Stimulated activated CD4-positive, alpha-beta T cell treated with anti-CD3 and anti-CD28 coated beads, Interleukin-15, amount 100 ng/mL, for 24 hours (primary cell): ENCODE measurements around the gene ZNF778.
A peak's percentile ranks its signal among the peaks of the same experiment; 100 is the strongest.

Experiments
- DNase-seq: peaks from one replicate; pipeline ENCODE4 v3.0.0-alpha.2; 2020

Gene ZNF778

GRCh38 chr16:89194340-89195311, 22.9 kb upstream of the ZNF778 start:
- DNase-seq, result no peak

GRCh38 chr16:89195521-89196171, 21.9 kb upstream of the ZNF778 start:
- DNase-seq, result no peak

GRCh38 chr16:89197033-89197632, 20.4 kb upstream of the ZNF778 start:
- no peak for DNase-seq

- no peak for DNase-seq
Observed at GRCh38 chr16:89197633-89198416, 19.7 kb upstream of the ZNF778 start.

- no peak for DNase-seq
Observed at GRCh38 chr16:89198417-89199240, 18.9 kb upstream of the ZNF778 start.

GRCh38 chr16:89199241-89200123, 18.0 kb upstream of the ZNF778 start:
- no peak for DNase-seq

- DNase-seq, result peak; percentile 26
Observed at GRCh38 chr16:89200124-89200849, 17.2 kb upstream of the ZNF778 start, which contains the start of gene SLC22A31. Gene SLC22A31 (minus strand): TSS chr16:89200537. CDS start chr16:89200501, 36 bp downstream.

- no peak for DNase-seq
Observed at GRCh38 chr16:89200850-89201411, 16.6 kb upstream of the ZNF778 start.

GRCh38 chr16:89201439-89202377, 15.8 kb upstream of the ZNF778 start:
- DNase-seq, result peak; percentile 87

GRCh38 chr16:89202422-89203215, 14.9 kb upstream of the ZNF778 start:
- DNase-seq, result no peak

- no peak for DNase-seq
Observed at GRCh38 chr16:89207993-89208392, 9.5 kb upstream of the ZNF778 start.

- DNase-seq, result no peak
Observed at GRCh38 chr16:89209522-89210044, 7.9 kb upstream of the ZNF778 start.

- no peak for DNase-seq
Observed at GRCh38 chr16:89210165-89210903, 7.2 kb upstream of the ZNF778 start.

GRCh38 chr16:89210904-89211515, 6.5 kb upstream of the ZNF778 start:
- DNase-seq, result no peak

GRCh38 chr16:89216315-89217137, 977 bp upstream of the ZNF778 start:
- DNase-seq, result peak; percentile 85

GRCh38 chr16:89217138-89217387, 440 bp upstream of the ZNF778 start:
- no peak for DNase-seq
